Kasumi-1 (cell line): ENCODE results near the gene EIF4E1B.
A peak's percentile ranks its signal among the peaks of the same experiment; 100 is the strongest.

ENCODE experiments used
- DNase-seq, 2 experiments: peaks; one replicate each; lab custom pipeline; 2025; lab: John Stamatoyannopoulos, UW

Gene EIF4E1B

DNA sequence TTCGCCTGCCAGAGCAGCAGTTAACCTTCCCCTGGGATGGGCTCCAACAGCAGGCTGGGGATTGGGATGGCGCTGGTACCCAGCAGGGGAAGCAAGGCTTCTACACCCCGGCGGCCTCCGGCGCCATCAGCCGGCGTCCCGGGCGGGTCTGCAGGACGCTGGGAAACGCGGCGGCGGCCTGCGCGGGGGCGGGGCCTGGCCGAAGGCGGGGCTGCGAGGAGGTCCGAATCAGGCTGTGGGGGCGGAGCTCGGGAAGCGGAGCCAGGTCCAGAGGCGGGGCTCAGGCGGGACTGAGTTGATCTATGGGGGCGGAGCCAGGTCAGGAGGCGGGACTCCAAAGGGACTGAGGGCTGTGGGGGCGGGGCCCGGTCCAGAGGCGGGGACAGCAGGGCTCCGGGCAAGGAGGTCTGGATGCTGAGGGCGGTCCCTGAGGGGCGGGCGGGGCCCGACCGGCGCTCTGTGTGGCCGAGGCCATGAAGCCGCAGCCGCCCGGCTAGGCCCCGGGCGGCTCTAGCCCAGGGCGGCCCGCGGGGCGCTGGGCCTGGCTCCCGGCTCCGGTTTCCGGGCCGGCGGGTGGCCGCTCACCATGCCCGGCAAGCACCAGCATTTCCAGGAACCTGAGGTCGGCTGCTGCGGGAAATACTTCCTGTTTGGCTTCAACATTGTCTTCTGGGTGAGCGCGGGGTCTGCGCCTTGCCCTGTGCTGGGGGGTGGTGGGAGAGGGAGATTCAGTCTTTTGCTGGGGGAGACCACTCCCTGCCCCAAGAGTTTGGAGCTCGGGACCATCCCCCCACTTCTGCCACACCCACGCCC lies 16.8 kb downstream of the EIF4E1B start, which contains the start of gene TSPAN17:
Gene TSPAN17 (plus strand): TSS at position 455 of the 813 bp plus-strand sequence. CDS start 132 bp downstream, at position 587.
- DNase-seq, result peak; percentile 95 to 96

DNA sequence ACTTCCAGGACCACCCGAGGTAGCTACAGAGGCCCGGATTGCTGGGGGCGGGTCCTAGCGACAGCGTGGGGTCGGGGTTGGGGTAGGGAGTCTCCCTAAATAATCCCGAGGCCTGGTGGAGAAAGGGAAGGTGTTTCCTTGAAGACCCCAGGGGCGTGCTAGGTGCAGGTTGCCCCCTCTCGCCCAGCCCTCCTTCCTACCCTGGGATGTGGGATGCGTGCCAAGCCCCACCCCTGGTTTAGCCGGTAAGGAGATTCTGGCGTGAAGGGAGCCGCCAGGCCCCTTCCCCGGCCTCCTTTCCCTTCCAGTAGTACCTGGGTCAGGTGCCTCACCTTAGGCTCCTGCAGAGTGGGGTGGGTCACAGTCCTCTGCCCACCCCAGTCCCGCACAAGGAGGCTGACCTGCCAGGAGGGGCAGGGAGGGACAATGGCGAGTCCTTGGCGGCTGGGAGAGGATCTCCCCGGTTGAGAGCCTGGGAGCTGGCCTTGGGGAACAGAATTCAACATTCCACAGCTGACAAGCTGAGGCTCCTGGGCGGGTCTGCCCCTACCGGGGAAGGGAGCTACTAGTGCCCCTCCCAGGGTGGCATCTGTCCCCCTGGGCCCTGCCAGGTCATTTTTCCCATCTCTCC lies 17.5 kb downstream of the EIF4E1B start:
- no peak for DNase-seq

DNA sequence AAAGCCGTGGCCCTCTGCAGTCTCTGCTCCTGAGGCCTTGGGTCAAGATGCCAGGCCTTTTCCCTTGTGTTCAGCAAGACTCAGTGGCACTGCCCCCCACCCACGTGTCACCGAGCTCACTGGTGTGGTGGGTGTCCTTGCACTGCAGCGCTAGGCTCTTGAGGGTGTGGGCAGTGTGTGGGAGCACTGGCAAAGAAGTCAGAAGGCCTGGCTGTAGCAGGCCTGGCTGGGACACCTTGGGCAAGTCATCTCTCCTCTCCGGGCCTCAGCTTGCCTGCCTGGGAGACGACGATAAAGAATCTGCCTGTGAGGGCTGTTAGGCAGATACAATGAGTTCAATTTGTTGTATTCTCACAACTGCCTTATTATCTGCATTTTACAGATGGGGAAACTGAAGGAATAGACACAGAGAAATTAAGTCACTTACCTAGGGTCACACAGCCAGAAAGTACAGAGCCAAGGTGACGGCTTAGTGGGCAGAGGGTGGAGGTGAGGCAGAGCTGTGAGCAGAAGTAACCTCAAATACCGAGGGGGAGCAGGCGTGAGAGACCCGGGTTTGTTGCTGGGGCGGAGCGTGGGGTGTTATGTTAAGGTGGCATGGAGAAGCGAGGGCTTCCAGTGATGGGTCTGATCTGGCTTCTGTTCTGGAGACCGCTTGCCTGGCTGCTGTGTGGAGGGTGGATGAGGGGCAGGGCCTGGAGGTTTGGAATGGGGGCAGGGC lies 18.2 kb downstream of the EIF4E1B start:
- no peak for DNase-seq

DNA sequence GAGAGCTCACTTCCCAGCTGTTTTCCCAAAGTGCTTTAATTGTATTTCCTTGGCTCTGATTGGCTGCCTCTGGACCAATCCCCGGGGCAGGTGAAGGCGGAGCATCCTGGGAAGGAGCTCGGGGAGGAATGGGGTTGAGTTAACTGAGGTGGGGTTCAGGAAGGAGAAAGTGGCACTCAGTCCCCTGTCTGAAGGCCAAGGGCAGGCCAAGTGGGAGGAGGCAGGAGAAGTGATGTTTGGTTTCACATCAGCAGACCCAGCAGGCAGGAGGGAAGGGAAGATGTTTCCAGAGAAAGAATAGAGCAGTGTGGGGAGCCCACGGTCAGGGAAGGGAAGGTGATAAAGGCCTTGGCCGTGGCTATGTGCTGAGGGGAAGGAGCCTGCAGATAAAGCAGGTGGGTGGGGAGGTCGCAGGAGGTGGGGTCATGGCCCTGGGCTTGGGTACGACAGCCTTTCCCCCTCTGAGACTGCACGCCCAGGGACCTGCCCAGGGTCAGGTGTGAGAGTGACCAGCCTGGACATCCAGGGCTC lies 19.9 kb downstream of the EIF4E1B start:
- no peak for DNase-seq

DNA sequence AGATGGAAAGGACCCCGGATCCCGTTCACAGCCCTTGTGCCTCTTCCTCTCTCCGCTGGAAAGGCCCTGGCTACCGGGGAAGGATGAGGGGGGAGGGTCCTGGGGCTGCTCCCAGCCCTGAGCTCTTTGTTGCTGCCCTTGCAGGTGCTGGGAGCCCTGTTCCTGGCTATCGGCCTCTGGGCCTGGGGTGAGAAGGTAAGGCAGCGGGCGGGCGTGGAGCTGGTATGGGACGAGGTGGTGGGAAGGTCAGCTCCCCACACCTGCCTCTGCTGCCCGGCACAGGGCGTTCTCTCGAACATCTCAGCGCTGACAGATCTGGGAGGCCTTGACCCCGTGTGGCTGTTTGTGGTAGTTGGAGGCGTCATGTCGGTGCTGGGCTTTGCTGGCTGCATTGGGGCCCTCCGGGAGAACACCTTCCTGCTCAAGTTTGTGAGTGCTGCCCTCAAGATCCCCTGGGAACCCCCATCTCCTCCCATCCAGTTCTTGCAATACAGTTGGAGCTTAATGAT lies 21.1 kb downstream of the EIF4E1B start:
- DNase-seq, result no peak

DNA sequence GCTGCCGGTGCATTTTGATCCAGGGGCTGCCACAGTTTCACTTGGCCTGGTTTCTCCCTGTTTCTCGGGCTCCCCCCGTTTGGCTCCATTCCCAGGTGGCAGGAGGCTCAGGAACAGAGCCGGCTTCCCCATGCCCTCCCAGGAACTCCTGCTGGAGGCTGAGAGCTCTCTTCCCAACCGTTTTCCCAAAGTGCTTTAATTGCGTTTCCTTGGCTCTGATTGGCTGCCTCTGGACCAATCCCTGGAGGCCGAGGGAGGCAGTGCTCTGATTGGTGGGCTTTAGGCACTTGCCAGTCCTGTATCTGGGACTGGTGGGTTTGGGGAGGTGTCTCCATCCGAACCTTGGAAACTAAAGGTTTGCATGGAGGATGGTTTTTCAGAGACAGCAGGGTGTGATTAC lies 21.7 kb downstream of the EIF4E1B start:
- no peak for DNase-seq

DNA sequence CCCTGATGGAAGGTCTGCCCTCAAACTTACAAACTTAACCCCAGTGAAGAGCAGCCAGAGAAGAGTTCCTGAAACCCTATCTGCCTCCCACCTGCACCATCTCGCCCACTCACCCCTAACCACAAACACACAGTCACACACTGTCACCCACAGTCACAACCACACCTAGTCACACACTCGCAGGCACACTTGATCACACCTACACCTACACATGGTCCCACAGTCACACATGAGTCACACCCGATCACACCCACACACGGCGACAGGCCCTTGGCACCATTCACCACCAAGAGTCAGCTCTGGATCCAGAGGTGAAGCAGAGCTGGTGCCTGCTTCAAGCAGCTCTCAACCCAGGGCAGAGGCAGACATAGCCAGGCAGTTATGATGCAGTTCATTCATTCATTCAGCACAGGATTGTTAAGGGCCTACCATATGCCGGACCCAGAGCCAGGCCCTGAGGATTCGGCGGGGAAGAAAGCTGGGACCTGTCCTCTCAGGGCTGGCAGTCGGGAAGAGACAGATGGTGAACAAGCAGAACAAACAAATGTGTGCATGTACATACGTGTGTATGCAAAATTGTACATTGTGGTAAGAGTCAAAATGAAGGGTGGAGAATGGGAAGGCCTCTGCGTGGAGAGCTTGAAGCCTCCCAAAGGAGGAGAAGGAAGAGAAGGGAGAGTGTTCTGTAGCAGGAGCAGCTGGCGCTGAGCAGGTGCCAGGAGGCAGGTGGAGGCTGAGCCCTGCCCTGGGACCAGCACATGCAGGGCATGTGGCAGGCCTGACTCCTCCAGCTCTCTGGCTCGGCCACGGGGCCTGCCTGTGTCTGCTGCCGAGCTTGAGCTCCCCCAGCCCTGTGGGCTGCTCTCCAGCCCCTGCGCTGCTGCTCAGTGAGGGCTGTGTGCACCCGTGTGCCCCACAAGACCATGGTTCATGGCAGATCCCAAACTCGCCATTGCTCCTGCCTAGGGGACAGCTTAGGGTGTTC lies 23.2 kb downstream of the EIF4E1B start:
- DNase-seq, result no peak

DNA sequence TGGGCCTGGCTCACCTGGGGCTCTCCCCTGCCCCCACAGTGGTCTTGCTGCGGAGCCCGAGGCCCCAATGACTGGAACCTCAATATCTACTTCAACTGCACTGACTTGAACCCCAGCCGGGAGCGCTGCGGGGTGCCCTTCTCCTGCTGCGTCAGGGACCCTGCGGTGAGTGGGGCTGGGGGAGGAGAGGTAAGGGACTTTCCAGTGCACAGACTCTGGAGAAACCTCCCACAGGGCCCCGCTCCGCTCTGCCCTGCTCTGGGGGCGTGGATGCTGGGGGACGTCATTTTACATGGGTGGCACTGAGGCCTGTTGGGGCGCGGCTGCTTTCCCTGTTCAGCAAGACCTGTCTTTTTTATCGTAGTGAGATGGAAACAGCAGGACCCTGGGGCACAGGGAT lies 24.4 kb downstream of the EIF4E1B start:
- no peak for DNase-seq

DNA sequence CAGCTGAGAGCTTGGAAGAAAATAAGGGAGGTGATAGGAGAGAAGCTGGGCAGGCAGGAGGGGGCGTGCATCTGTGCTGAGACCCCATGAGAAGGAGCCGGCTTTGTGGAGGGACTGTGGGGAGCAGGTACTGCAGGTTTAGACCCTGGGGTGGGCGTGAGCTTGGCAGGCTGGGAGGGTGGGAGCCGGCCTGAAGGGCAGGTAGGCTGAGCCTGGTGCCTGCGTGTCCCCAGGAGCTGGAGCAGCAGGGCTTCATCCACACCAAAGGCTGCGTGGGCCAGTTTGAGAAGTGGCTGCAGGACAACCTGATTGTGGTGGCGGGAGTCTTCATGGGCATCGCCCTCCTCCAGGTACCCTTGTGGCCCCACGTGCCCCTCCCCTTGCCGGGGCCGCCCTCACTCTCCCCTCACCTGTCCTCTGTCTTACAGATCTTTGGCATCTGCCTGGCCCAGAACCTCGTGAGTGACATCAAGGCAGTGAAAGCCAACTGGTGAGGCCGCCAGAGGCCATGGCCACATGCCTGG lies 26.1 kb downstream of the EIF4E1B start:
- DNase-seq, result no peak

DNA sequence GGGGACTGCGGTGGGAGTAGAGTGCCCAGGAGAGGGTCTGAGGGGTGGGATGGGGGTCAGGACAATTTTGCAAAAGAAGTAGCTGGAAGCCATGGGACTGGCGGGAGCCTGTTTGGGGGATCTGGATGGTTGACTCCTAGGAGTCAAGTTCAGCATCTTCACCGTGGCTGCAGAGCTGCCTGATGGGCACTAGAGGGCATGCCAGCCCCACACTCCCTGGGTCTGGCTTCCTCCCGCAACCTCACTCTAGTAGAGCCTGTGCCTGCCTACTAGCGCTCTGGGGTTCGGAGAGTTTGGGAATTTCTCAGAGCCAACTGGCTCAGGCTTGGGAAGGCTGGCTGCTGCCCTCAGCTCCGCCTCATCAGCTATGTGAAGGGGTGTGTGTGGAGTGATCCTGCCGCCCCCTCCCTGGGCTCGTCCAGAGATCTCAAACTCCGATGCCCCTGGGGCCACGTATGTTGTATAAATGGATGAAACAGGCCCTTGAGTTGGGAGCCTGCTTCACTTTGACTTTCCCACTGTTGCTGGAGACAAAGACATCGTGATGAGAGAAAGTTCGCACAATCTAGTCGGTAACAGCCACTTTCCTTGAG lies 27.6 kb downstream of the EIF4E1B start:
- peak; percentile 70 to 83 for DNase-seq

DNA sequence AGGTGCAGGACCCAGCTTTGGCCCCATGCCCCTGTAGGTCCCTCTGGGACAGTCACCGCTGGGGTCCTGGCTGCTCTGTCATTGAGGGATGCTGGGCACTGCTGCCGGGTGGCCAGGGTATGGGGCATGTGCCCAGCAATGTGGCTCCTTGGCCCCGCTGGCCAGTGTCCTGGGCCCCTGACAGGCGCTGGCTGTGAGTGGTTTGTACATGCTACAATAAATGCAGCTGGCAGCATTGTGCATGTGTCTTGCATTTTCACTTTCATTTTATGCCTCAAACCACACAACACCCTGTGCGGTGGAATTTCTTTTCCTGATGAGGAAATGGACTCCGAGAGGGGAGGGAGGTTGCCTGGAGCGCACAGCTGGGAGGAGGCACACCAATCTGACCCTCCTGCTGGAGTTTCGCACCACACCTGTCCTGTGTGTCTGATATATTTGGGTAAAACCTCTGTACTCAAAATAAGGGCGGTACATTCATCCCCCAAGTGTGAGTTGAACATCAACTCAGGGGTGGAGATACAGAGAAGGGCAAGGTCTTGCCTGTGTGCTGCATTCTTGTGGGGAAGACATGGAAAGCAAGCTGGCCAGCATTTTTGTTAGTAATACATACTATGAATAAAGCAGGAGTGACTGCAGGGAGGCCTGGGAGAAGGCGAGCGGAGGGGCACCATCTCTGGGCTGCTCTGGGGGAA lies 28.5 kb downstream of the EIF4E1B start:
- peak; percentile 20 to 24 for DNase-seq

DNA sequence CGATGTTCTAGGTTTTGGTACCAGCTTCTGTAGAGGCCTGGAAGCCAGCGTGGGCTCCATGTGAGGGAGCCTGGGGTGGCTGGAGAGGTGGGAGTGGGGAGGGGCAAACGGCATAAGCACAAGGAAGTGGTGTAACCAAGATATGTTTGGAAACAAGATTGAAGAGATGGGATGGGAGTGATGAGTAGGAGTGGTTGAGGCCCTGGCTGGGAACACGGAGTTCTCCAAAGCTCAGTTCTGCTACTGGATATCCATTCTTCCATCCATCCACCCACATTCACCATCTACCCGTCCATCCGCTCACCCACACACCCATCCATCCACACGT lies 29.0 kb downstream of the EIF4E1B start:
- no peak for DNase-seq

DNA sequence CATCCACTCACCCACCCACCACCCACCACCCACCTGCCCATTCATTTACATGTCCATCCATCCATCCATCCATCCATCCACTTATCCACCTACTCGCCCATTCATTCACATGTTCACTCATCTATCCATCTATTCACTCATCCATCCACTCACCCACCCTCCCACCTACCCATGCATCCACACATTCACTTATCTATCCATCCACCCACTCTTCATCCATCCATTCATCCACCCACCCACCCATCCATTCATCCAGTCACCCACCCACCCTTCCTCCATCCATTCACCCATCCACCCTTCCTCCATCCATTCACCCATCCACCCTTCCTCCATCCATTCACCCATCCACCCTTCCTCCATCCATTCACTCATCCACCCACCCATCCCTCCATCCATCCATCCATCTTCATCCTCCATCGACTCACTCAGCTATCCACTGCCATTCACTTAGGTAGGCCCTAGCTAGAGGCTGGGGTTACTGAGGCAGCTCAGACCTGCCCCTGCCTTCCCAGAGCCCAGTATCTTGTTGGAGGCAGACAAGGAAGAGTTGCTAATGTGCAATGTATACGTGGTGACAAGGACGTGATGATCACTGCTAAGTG lies 29.5 kb downstream of the EIF4E1B start:
- no peak for DNase-seq

DNA sequence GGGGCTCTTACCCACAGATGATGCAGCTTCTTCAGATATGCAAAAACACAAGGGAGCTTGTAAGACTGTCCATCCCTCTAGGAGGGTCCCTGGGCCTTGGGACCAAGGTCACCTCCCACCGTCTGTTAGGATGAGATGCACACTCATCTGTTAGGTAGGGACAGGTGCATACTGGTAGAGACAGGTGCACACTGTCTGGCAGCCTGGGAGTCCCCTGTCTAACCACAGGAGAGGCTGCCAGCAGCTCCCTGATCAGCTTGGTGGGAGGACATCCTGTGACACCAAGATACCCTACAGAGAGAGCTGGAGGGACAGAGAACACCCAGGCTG lies 30.0 kb downstream of the EIF4E1B start:
- no peak for DNase-seq

DNA sequence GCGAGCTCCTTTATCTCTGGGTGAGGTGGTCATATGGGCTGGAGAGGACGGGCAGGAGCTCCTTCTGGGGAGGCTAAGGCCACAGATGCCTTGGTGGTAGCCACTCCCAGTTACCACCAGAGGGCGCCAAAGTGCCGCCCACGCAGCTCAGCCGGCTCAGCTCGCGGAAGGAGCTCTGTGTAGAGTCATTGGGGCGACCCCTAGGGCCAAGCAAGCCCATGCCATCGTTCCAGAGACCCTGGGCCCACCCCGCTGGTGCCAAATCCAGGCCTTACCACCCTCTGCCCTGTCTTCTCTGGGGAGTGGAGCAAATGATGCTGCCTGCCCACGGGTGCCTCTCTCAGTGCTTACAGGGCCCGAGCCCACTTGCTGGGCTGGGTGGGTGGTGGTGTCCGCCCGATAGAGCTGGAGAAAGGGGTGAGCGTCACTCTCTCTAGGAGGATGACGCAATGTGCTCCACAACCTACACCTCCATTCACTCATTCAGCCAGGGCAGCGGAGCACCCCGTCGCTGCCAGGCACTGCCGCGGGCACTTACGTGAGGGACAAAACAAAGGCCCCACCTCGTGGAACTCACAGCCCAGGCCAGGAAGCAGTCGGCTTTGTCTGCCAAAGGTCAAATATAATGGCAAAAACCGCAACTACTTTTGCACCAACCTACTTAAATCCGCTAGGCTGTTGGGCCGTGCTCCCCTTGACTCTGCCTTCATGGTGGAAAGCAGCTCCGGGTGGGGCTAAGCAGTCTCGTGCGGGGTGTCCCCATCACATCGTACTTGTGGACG lies 30.6 kb downstream of the EIF4E1B start:
- peak; percentile 73 to 74 for DNase-seq

DNA sequence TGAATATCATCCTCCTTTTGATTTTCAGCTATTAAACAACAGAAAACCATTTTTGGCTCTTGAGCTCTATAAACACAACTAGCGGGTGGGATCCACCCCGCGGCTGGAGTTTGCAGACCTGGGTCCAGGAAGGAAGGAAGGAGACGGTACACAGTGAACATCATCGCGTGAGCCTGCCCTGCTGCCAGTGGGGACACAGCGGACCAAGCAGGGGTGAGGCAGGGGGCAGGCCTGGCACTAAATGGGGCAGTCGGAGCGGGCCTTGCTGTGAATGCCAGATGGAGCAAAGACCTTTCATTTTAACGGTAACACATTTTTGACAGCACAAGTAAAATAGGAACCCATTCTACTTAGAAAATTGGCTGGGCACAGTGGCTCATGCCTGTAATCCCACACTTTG lies 31.2 kb downstream of the EIF4E1B start:
- no peak for DNase-seq

DNA sequence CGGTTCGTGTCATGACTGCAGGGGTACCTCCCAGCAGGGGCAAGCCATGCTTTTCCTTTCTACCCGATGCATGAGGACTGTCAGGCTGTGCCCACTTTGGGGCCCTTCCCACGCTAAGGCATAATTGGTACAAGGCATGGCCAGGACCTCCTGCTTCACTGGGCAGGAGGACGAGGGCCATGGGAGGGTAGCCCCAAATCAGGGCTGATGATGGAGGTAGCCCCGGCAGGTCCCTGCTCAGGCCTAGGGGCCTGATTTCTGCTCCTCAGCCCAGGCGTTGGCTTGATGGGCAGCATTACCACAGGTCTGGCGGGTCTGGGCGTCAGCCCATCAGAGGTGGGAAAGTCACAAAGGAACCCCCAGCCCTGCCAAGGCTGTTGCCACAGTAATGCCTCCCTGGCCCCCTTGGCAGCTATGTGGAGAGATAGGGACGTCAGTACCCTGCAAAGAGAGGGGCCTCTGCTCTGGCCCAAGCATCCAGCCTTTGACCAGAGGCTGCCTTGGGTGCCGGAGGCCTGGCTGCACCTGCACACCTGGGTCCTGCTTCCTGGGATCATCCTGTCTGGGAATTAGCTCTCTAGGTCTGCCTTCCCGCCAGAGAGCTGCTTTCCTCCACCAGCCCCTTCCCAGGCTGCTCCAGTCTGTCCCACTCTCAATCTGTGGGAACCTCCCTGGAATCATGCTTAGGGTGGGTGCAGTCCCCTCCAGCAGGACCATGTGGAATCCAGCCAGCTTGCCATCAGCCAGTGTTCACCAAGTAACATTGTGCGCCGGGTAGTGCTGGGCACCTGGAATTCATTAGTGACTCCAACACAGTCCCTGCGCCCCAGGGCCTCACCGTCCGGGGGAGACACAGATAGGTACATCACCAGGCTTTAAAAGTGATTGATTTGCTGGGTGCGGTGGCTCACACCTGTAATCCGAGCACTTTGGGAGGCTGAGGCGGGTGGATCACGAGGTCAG lies 32.2 kb downstream of the EIF4E1B start:
- no peak for DNase-seq

DNA sequence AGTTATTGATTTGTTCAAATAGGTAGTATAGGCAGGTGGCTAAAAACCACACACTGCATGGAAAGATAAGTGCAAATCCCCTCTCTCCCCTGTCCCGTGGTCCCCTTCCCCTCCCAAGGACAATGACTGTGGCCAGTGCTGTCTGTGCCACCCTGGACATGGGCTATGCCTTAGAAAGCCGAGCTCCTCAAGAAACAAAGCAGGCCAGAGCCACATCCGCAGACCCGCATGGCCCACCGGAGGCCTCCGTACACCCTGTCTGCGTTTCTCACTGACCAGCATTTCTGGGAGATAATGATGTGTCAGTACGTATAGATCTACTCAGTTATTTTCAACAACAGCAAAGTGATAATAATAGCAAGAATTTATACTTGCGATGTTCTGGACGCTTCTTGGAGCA lies 33.1 kb downstream of the EIF4E1B start:
- no peak for DNase-seq
